HG03064 (cell line): ENCODE data around the gene SGIP1.
"Not testable (repeated sequence)": the region's sequence is repeated elsewhere in the genome, so short reads cannot be mapped to it uniquely, and the experiment has no call there.

Experiments used
- ATAC-seq: cut with Tn5 transposase; IDR thresholded peaks from one replicate; pipeline ENCODE4 v1.9.1; 2021; ENCODE audit warnings: low read depth; ENCODE audit not compliant: unreplicated experiment

Gene SGIP1

DNA sequence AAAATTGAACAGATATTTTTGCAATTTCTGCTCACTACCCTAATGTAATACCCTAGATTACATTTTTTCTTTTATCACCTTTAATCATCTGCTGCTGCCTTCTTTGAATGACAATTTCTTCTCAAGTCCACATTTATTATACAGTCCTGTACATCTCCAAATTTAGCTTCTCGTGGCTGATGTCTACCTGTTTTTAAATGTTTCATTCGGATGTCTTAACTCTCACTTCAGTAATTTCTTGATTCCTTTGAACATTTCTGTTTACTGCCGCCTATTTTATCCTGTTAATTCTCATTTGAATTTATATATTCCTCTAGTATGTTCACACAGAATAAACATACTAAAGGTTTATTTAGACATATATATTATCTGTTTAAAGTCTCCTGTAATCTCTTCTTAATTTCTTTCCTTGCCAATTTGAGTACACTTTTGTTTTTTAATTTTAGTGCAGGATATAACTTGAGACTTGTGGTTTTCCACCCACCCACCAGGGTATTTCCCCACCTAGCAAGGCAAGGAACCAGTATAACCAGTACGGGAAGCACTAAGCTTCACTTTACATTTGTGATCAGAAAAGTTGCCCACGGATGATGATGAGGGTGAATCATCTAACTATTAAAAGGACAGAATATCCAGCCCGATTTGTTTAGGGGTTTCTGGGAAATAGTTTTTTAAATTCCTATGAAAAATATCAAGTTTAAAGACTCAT is 254.4 kb downstream of the SGIP1 start:
- no peak for ATAC-seq

DNA sequence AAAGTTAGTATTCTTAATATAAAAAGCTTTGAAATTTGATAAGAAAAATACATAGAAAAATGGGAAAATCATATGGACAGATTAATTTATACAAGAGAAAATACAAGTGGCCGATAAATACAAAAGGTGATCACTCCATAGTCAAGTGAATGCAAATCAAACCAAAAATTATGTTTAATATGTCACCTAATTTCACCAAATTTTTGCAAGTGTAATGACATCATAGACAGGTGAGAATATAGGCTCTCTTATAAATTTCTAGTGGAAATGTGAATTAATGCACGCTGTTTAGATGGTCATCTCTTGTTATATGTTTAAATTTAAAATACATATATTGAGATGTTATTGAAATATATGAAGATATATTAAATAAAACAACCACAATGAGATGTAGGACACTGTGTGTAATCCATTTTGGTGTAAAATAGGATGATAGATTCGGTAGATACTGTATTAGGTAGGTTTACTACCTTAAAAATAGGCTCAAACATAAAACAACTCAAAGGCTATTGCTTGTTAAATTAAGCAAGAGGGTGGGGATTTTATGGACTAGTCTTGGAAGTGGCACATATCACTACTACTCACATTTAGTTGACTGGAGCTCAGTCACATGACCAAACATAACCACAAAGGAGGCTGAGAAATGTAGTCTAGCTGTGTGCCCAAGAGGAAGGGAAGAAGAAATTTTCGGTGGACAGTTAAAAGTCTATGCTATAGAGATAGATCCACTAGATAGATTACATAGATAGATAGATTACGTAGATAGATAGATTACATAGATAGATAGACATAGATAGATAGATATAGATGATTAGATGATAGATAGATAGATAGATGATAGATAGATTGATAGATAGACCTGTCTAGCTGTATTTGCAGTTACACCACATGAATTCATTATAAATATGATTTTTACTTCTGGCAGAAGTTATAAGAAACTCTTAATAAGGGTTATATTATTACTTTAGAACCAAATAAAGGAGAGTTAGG is 258.0 kb downstream of the SGIP1 start:
- no peak for ATAC-seq

GRCh38 chr1:66795839-66796238 is 261.9 kb downstream of the SGIP1 start:
- ATAC-seq, result not testable (repeated sequence)
